Measurements from ENCODE around the gene UQCRFS1. TPM values are rescaled to one million over a fixed set of nuclear protein-coding genes. Genes with fewer than 3 reads are reported as not detected.
"Not testable (repeated sequence)": the region's sequence is repeated elsewhere in the genome, so short reads cannot be mapped to it uniquely, and the experiment has no call there.

The UQCRFS1 gene
- total RNA-seq, 2 donors from 2014 or later = 30.3 to 41.3 TPM

DNA sequence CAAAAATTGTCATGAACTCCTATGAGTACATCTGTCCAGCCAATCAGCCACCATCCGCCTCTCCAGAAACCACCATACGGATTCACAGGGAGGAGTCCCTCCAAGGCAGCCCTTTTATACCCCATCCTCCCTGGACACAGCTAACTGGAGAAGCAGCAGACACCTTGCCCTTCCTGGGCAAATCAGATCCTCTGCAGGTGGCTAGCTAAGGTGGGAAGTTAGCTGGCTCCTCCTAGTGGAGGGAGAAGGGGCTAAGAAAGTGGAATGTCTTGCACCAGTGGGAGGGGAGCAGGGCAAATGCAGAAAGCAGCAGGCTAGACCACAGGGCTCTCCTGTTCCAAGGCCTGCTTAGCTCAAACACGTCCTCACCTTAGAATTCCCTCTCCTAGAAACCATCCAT, 46.2 kb upstream of the UQCRFS1 start:
- H3K4me3 ChIP-seq = no peak overlapping the region
- no peak for DNase-seq (ENCODE audit: low spot score)
- no peak overlapping the region for H3K27ac ChIP-seq
- intact Hi-C loops (cut with DNase I) = no loop called here
- no peaks in the 10 kb centered on the region for H3K27me3 ChIP-seq (replicated peaks; ENCODE audit: insufficient read depth)
- no peak for TF ChIP-seq POLR2AphosphoS5 (IDR thresholded peaks at IDR 0.05)
- TF ChIP-seq, protein P1, sequence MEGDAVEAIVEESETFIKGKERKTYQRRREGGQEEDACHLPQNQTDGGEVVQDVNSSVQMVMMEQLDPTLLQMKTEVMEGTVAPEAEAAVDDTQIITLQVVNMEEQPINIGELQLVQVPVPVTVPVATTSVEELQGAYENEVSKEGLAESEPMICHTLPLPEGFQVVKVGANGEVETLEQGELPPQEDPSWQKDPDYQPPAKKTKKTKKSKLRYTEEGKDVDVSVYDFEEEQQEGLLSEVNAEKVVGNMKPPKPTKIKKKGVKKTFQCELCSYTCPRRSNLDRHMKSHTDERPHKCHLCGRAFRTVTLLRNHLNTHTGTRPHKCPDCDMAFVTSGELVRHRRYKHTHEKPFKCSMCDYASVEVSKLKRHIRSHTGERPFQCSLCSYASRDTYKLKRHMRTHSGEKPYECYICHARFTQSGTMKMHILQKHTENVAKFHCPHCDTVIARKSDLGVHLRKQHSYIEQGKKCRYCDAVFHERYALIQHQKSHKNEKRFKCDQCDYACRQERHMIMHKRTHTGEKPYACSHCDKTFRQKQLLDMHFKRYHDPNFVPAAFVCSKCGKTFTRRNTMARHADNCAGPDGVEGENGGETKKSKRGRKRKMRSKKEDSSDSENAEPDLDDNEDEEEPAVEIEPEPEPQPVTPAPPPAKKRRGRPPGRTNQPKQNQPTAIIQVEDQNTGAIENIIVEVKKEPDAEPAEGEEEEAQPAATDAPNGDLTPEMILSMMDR (IDR thresholded peaks at IDR 0.05) = no peak
- TF ChIP-seq POLR2A (IDR thresholded peaks at IDR 0.05) = no peak
- H3K36me3 ChIP-seq = no peaks in the 10 kb centered on the region
- H3K9me3 ChIP-seq = no peaks in the 10 kb centered on the region
- 84% methylated on average over 3 of the region's 3 CpGs for WGBS
- H3K4me1 ChIP-seq (replicated peaks) = no peaks in the 10 kb centered on the region

DNA sequence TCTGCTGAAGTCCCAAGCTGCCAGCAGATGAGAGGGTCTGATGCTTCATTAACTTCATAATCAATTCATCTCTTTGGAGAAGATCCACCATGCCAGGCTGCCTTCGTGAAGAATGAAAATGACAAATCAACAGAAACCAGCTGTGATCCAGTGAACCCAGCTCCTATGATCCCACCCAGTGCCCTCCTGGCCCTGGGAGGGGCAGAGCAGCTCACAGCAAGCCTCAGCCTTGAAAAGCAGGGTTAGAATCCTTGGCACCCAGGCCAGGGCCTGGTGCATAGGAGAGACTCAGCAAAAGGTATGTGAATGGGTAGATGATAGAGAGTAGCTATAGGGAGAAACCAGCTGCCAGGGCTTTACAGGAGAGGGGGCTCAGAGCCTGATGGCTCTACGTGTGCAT, 43.6 kb upstream of the UQCRFS1 start:
- Histone ChIP-seq H3K4me3 (no peak overlapping the region), H3K36me3 (no peaks in the 10 kb centered on the region), H3K4me1 (replicated peaks) (no peaks in the 10 kb centered on the region), H3K27me3 (replicated peaks; ENCODE audit: insufficient read depth) (no peaks in the 10 kb centered on the region), H3K27ac (no peak overlapping the region), H3K9me3 (no peaks in the 10 kb centered on the region)
- intact Hi-C loops (cut with DNase I) = no loop called here
- WGBS = 38% methylated on average over 2 of the region's 2 CpGs
- TF ChIP-seq, protein P1 (IDR thresholded peaks at IDR 0.05) = no peak
- TF ChIP-seq POLR2A (IDR thresholded peaks at IDR 0.05) = no peak
- TF ChIP-seq POLR2AphosphoS5 (IDR thresholded peaks at IDR 0.05) = no peak
- DNase-seq (ENCODE audit: low spot score) = no peak

DNA sequence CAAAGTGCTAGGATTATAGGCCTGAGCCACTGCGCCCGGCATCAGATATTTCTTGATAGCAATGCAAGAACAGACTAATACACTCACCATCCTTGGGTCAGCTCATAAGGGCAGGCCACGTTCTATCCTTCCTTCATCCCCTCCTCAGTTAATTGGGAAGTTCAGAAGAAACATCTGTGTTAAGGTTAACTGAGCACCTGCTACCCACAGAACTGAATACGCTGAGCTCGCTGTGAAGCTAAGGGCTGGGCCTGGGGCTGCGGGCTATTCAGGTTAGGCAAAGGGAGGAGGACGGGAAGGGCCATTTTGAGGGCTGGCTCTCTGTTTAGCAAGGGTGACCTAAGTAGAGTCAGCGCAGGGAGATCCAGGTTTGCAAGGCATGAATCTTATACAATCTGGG, 43.0 kb upstream of the UQCRFS1 start:
- no peak overlapping the region for H3K27ac ChIP-seq
- no peak for TF ChIP-seq POLR2AphosphoS5 (IDR thresholded peaks at IDR 0.05)
- TF ChIP-seq POLR2A (IDR thresholded peaks at IDR 0.05) = no peak
- H3K36me3 ChIP-seq = no peaks in the 10 kb centered on the region
- intact Hi-C loops (cut with DNase I) = no loop called here
- H3K27me3 ChIP-seq (replicated peaks; ENCODE audit: insufficient read depth) = no peaks in the 10 kb centered on the region
- H3K4me3 ChIP-seq = no peak overlapping the region
- DNase-seq (ENCODE audit: low spot score) = no peak
- no peaks in the 10 kb centered on the region for H3K9me3 ChIP-seq
- no peaks in the 10 kb centered on the region for H3K4me1 ChIP-seq (replicated peaks)
- 94% methylated on average over 8 of the region's 8 CpGs for WGBS

DNA sequence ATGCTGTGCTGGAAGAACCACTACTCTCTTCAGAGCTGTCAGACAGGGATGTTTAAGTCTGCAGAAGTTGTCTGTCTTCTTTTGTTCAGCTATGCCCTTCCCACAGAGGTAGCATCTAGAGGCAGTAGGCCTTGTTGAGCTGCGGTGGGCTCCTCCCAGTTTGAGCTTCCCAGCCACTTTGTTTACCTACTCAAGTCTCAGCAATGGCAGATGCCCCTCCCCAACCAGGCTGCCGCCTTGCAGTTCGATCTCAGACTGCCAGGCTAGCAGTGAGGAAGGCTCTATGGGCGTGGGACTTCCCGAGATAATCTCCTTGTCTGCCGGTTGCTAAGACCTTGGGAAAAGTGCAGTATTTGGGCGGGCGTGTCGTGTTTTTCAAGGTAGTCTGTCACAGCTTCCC, 42.1 kb upstream of the UQCRFS1 start:
- no peaks in the 10 kb centered on the region for H3K4me1 ChIP-seq (replicated peaks)
- no peak overlapping the region for H3K4me3 ChIP-seq
- no peaks in the 10 kb centered on the region for H3K36me3 ChIP-seq
- H3K9me3 ChIP-seq = no peaks in the 10 kb centered on the region
- H3K27me3 ChIP-seq (replicated peaks; ENCODE audit: insufficient read depth) = no peaks in the 10 kb centered on the region
- intact Hi-C loops (cut with DNase I) = no loop called here
- H3K27ac ChIP-seq = no peak overlapping the region
- TF ChIP-seq, protein P1 (IDR thresholded peaks at IDR 0.05) = no peak
- TF ChIP-seq POLR2AphosphoS5 (IDR thresholded peaks at IDR 0.05) (no peak), POLR2A (IDR thresholded peaks at IDR 0.05) (no peak)
- 68% methylated on average over 9 of the region's 9 CpGs for WGBS
- DNase-seq (ENCODE audit: low spot score) = no peak

DNA sequence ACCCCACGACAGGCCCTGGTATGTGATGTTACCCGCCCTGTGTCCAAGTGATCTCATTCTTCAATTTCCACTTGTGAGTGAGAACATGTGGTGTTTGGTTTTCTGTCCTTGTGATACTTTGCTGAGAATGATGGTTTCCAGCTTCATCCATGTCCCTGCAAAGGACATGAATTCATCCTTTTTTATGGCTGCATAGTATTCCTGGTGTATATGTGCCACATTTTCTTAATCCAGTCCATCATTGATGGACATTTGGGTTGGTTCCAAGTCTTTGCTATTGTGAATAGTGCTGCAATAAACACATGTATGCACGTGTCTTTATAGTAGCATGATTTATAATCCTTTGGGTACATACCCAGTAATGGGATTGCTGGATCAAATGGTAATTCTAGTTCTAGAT, 36.8 kb upstream of the UQCRFS1 start:
- intact Hi-C loops (cut with DNase I) = loop anchor here (10.0 kb wide), 1 partner anchor 55 kb away; no protein-coding TSS in a partner anchor

DNA sequence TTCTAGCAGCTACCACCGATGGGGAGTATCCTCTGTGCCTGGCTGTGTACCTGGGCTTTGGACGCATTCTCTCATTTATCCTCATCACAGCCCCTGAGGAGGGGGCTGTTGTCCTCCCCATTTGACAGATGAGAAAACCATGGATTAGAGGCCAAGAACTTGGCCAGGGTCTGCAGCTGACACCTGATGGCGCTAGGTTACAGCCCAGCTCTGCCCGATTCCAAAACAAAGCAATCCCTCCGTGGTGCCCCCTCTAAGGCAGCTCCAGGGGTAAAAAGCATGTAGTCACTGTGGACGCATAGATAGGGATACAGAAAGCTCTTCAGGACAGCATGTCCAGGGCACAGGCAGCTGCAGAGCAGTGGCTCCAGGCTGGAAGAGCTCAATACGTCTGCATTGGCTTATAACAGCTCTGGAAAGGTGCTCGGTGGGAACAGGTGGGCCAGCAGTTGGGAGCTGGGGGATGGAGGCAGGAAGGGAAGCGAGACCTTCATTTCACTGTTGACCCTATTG, 35.4 kb upstream of the UQCRFS1 start:
- WGBS = 59% methylated on average over 9 of the region's 9 CpGs
- no peak for TF ChIP-seq POLR2A (IDR thresholded peaks at IDR 0.05)
- TF ChIP-seq, protein P1 (IDR thresholded peaks at IDR 0.05) = no peak
- TF ChIP-seq POLR2AphosphoS5 (IDR thresholded peaks at IDR 0.05) = no peak

More for the DNA sequence above, 36.8 kb upstream of the UQCRFS1 start:
- H3K27me3 ChIP-seq (replicated peaks; ENCODE audit: insufficient read depth); H3K4me3 ChIP-seq; H3K4me1 ChIP-seq (replicated peaks); DNase-seq (ENCODE audit: low spot score); H3K9me3 ChIP-seq; H3K36me3 ChIP-seq; H3K27ac ChIP-seq: not testable (repeated sequence)
- 84% methylated on average over 3 of the region's 3 CpGs for WGBS

More for the DNA sequence above, 35.4 kb upstream of the UQCRFS1 start:
- no peaks in the 10 kb centered on the region for H3K9me3 ChIP-seq
- H3K4me1 ChIP-seq (replicated peaks) = no peaks in the 10 kb centered on the region
- H3K36me3 ChIP-seq = no peaks in the 10 kb centered on the region
- no peak overlapping the region for H3K27ac ChIP-seq
- no peak for DNase-seq (ENCODE audit: low spot score)
- no peak overlapping the region for H3K4me3 ChIP-seq
- no peaks in the 10 kb centered on the region for H3K27me3 ChIP-seq (replicated peaks; ENCODE audit: insufficient read depth)
- intact Hi-C loops (cut with DNase I) = loop anchor here (10.0 kb wide), 1 partner anchor 54 kb away; no protein-coding TSS in a partner anchor

Data from prostate gland (tissue), 2 donors.